H1 (cell line): ENCODE data around the gene KLHL30. TPM values are rescaled to one million over a fixed set of nuclear protein-coding genes. Genes with fewer than 3 reads are reported as not detected.

Source experiments
- CTCF ChIA-PET: fragments of 300-600 bp; sonication (Branson Sonifier 250); formaldehyde crosslinking; loops from one replicate; lab custom pipeline; 2021; ENCODE audit not compliant: partially characterized antibody; lab: Charles Lee
- POLR2A ChIA-PET: fragments of 300-600 bp; sonication (Branson Sonifier 250); formaldehyde crosslinking; loops from one replicate; lab custom pipeline; 2021; ENCODE audit warnings: inconsistent platforms; ENCODE audit not compliant: partially characterized antibody; lab: Charles Lee
- DNase-seq, 2 experiments: peaks; one replicate each; pipeline versions ENCODE4 v3.0.0 to v3.0.0-alpha.2; 2010 to 2022; ENCODE audit warnings: low spot score in 2 of 2, low read depth in 1 of 2, mixed read lengths in 1 of 2
- FAIRE-seq: peaks from 2 replicates; lab custom pipeline; 2011; peaks lifted over from hg19 to GRCh38; lab: Jason Lieb, UNC
- H2AFZ ChIP-seq: 2 replicates; pipeline ENCODE4 v1.8.1; 2012; ENCODE audit warnings: low read length, inconsistent platforms
- H2AK5ac ChIP-seq: 2 replicates; pipeline ENCODE4 v1.6.1; 2013; ENCODE audit warnings: low read depth, low read length
- H2BK120ac ChIP-seq: replicated peaks from 2 replicates; pipeline ENCODE3; 2013; ENCODE audit warnings: low read depth, low read length, inconsistent platforms
- H2BK12ac ChIP-seq: 2 replicates; pipeline ENCODE4 v1.6.1; 2013; ENCODE audit warnings: low read depth, low read length
- H2BK15ac ChIP-seq: 2 replicates; pipeline ENCODE4 v1.6.1; 2013; ENCODE audit warnings: low read length
- H2BK20ac ChIP-seq: 2 replicates; pipeline ENCODE4 v1.6.1; 2013; ENCODE audit warnings: low read length
- H2BK5ac ChIP-seq: 2 replicates; pipeline ENCODE4 v1.6.1; 2013; ENCODE audit warnings: low read depth, low read length
- H3K14ac ChIP-seq: 2 replicates; pipeline ENCODE4 v1.6.1; 2013; ENCODE audit warnings: inconsistent platforms; ENCODE audit not compliant: insufficient read length
- H3K18ac ChIP-seq: 2 replicates; pipeline ENCODE4 v1.6.1; 2013; ENCODE audit warnings: low read length; ENCODE audit errors: extremely low read depth
- H3K23ac ChIP-seq: 2 replicates; pipeline ENCODE4 v1.6.1; 2013; ENCODE audit warnings: inconsistent platforms; ENCODE audit not compliant: insufficient read length
- H3K23me2 ChIP-seq: 2 replicates; pipeline ENCODE4 v1.6.1; 2013; ENCODE audit warnings: low read depth, low read length
- H3K27ac ChIP-seq: 2 replicates; pipeline ENCODE4 v1.6.1; 2011; ENCODE audit warnings: low read depth, low read length, inconsistent platforms
- H3K27me3 ChIP-seq, 4 experiments: replicated peaks in 1 of 4; 1 replicate in 1 of 4; 2 replicates in 3 of 4; pipeline versions ENCODE4 v1.6.1 to v1.8.1; 2011 to 2013; ENCODE audit warnings: low read length in 3 of 4, mild to moderate bottlenecking in 3 of 4, inconsistent platforms in 2 of 4, mixed read lengths in 2 of 4, moderate library complexity in 1 of 4; ENCODE audit not compliant: control insufficient read depth in 3 of 4, insufficient read depth in 3 of 4; ENCODE audit errors: extremely low read depth in 1 of 4
- H3K36me3 ChIP-seq, 4 experiments: 2 replicates each; pipeline versions ENCODE4 v1.6.1 to v1.8.1; 2011 to 2013; ENCODE audit warnings: mild to moderate bottlenecking in 4 of 4, low read length in 3 of 4, moderate library complexity in 2 of 4, control low read depth in 1 of 4, inconsistent platforms in 1 of 4; ENCODE audit not compliant: insufficient read depth in 4 of 4, control insufficient read depth in 2 of 4
- H3K4ac ChIP-seq: replicated peaks from 2 replicates; pipeline ENCODE3; 2013; ENCODE audit warnings: low read length, low read depth, mixed read lengths, inconsistent platforms; ENCODE audit not compliant: insufficient read length
- H3K4me1 ChIP-seq, 4 experiments: replicated peaks in 1 of 4; 1 replicate in 1 of 4; 2 replicates in 3 of 4; pipeline versions ENCODE4 v1.6.1 to v1.8.1; 2011 to 2013; ENCODE audit warnings: low read length in 3 of 4, inconsistent platforms in 2 of 4, mixed read lengths in 1 of 4; ENCODE audit not compliant: insufficient read depth in 4 of 4, control insufficient read depth in 3 of 4
- H3K4me2 ChIP-seq, 2 experiments: 2 replicates each; pipeline versions ENCODE4 v1.6.1 to v1.8.1; 2011 to 2013; ENCODE audit warnings: low read depth in 2 of 2, low read length in 2 of 2, control low read depth in 1 of 2, inconsistent platforms in 1 of 2, mild to moderate bottlenecking in 1 of 2; ENCODE audit not compliant: insufficient read depth in 1 of 2
- H3K4me3 ChIP-seq, 4 experiments: fragments of 200-600, 300-600 bp in 1 of 4; sonication (generic), shearing (Covaris generic), sonication (Bioruptor Twin) in 1 of 4; 2 replicates each; pipeline versions ENCODE4 v1.5.1 to v1.8.1; 2011 to 2016; ENCODE audit warnings: low read length in 4 of 4, low read depth in 3 of 4, control low read depth in 2 of 4, inconsistent platforms in 2 of 4, mild to moderate bottlenecking in 2 of 4, mixed read lengths in 1 of 4, moderate library complexity in 1 of 4; ENCODE audit not compliant: insufficient read depth in 2 of 4; ENCODE audit errors: extremely low read depth in 1 of 4
- H3K56ac ChIP-seq: replicated peaks from 2 replicates; pipeline ENCODE3; 2013; ENCODE audit warnings: low read depth, mild to moderate bottlenecking, mixed read lengths, low read length, inconsistent platforms; ENCODE audit not compliant: insufficient read length
- H3K79me1 ChIP-seq: 2 replicates; pipeline ENCODE4 v1.6.1; 2013; ENCODE audit warnings: low read depth, low read length, control low read depth
- H3K79me2 ChIP-seq, 2 experiments: 2 replicates each; pipeline versions ENCODE4 v1.6.1 to v1.8.1; 2012 to 2013; ENCODE audit warnings: low read length in 2 of 2, mild to moderate bottlenecking in 2 of 2, inconsistent platforms in 1 of 2; ENCODE audit not compliant: insufficient read depth in 2 of 2, control insufficient read depth in 1 of 2
- H3K9ac ChIP-seq, 4 experiments: replicated peaks in 1 of 4; 1 replicate in 1 of 4; 2 replicates in 3 of 4; pipeline versions ENCODE4 v1.6.1 to v1.8.1; 2011 to 2013; ENCODE audit warnings: low read depth in 3 of 4, low read length in 3 of 4, control low read depth in 2 of 4, mild to moderate bottlenecking in 2 of 4, moderate library complexity in 2 of 4, inconsistent platforms in 1 of 4; ENCODE audit errors: extremely low read depth in 1 of 4
- H3K9me3 ChIP-seq, 2 experiments: 2 replicates each; pipeline versions ENCODE4 v1.6.1 to v1.8.1; 2012 to 2013; ENCODE audit warnings: mild to moderate bottlenecking in 2 of 2, moderate library complexity in 2 of 2, control low read depth in 1 of 2, inconsistent platforms in 1 of 2, low read depth in 1 of 2, low read length in 1 of 2, mixed read lengths in 1 of 2; ENCODE audit not compliant: insufficient read depth in 2 of 2
- H4K20me1 ChIP-seq, 2 experiments: replicated peaks in 1 of 2; 2 replicates each; pipeline versions ENCODE3 to v1.8.1; 2011 to 2013; ENCODE audit warnings: inconsistent platforms in 2 of 2, low read length in 2 of 2, mild to moderate bottlenecking in 1 of 2; ENCODE audit not compliant: insufficient read depth in 2 of 2, control insufficient read depth in 1 of 2
- H4K5ac ChIP-seq: 2 replicates; pipeline ENCODE4 v1.6.1; 2013; ENCODE audit warnings: low read length, low read depth, mixed read lengths, inconsistent platforms; ENCODE audit not compliant: insufficient read length
- H4K8ac ChIP-seq: 2 replicates; pipeline ENCODE4 v1.8.0; 2013; ENCODE audit warnings: mild to moderate bottlenecking, moderate library complexity, low read length, inconsistent platforms; ENCODE audit not compliant: insufficient read depth; ENCODE audit errors: extremely low read depth
- H4K91ac ChIP-seq: replicated peaks from 2 replicates; pipeline ENCODE3; 2013; ENCODE audit warnings: low read length, mixed read lengths, inconsistent platforms; ENCODE audit not compliant: insufficient read length
- EZH2 ChIP-seq: fragments of 200-600 bp; sonication (generic); IDR thresholded peaks from 2 replicates; pipeline ENCODE4 v1.7.1; 2012; ENCODE audit warnings: low read depth, mild to moderate bottlenecking, moderate library complexity, low read length, inconsistent platforms; ENCODE audit not compliant: severe bottlenecking
- PHF8 ChIP-seq: fragments of 200-600 bp; sonication (generic); conservative IDR thresholded peaks from 2 replicates; pipeline ENCODE4 v1.7.1; 2012; ENCODE audit warnings: low read depth, mild to moderate bottlenecking, inconsistent platforms, low read length, moderate library complexity
- POU5F1 ChIP-seq: IDR thresholded peaks from 2 replicates; pipeline ENCODE4 v1.6.1; 2011; ENCODE audit warnings: low read depth, mild to moderate bottlenecking, low read length, moderate library complexity
- SIRT6 ChIP-seq: IDR thresholded peaks from one replicate; pipeline ENCODE4 v1.7.1; 2012; ENCODE audit warnings: low read length, inconsistent platforms
- SP2 ChIP-seq: IDR thresholded peaks from 2 replicates; pipeline ENCODE4 v1.6.1; 2012; ENCODE audit warnings: mild to moderate bottlenecking, low read length, inconsistent platforms
- TAF1 ChIP-seq: IDR thresholded peaks from 2 replicates; pipeline ENCODE4 v1.6.1; 2011; ENCODE audit warnings: mild to moderate bottlenecking, low read depth, low read length
- TAF7 ChIP-seq: optimal IDR thresholded peaks from 2 replicates; pipeline ENCODE3; 2011; ENCODE audit warnings: low read depth, mild to moderate bottlenecking, inconsistent platforms, low read length, moderate library complexity, borderline replicate concordance
- TBP ChIP-seq: IDR thresholded peaks from 2 replicates; pipeline ENCODE4 v1.6.1; 2011; ENCODE audit warnings: low read depth, low read length, improper control_type of control experiment
- YY1 ChIP-seq: IDR thresholded peaks from 2 replicates; pipeline ENCODE4 v1.6.1; 2011; ENCODE audit warnings: low read depth, mild to moderate bottlenecking, low read length
- WGBS, 2 experiments: shearing (Covaris generic) in 1 of 2; methylation state at CpG; one replicate each; pipeline versions ENCODE4 v1.1.6 to v1.1.7; 2013 to 2015; ENCODE audit warnings: low lambda C conversion rate in 2 of 2, mixed read lengths in 2 of 2, inconsistent platforms in 1 of 2, low coverage in 1 of 2, missing lambda C conversion rate in 1 of 2; ENCODE audit not compliant: insufficient replicate concordance in 2 of 2, insufficient coverage in 1 of 2, insufficient read length in 1 of 2; ENCODE audit errors: extremely low coverage in 1 of 2, missing lambda C conversion rate in 1 of 2; 5-methylcytosine and 5-hydroxymethylcytosine counted together
- polyA plus RNA-seq, 7 experiments: library from polyadenylated mRNA; depleted of rRNA in 3 of 7; stranded (reverse) in 5 of 7; unstranded in 2 of 7; fragments of >200 nt in 5 of 7; fragments of 200-250 nt in 2 of 7; gene quantifications; 1 replicate in 5 of 7; 2 replicates in 1 of 7; 4 replicates in 1 of 7; pipeline versions ENCODE4 v1.2.1 to v1.2.3, GENCODE V29; 2011 to 2013; ENCODE audit warnings: missing spikeins in 2 of 7, mixed read lengths in 2 of 7
- total RNA-seq: library from RNA; stranded (reverse); fragmentation: NEBNext Ultra II Directional; extraction: Animal tissue kit (Norgen Biotek cat#: 25700); gene quantifications from 2 replicates; pipeline ENCODE4 v1.2.1, GENCODE V29; 2021
- TF ChIP-seq, protein P1 (sequence below): IDR thresholded peaks from 2 replicates; pipeline ENCODE4 v1.6.1; 2012; ENCODE audit warnings: low read length, inconsistent platforms
- TF ChIP-seq, protein P2 (sequence below): IDR thresholded peaks from 2 replicates; pipeline ENCODE4 v1.6.1; 2011; ENCODE audit warnings: low read length, improper control_type of control experiment

KLHL30 gene
- total and polyA plus RNA-seq, 2 of the 8 experiments (the other 6 are each of a cell fraction or from before 2014, with no cell fraction given): not detected

DNA sequence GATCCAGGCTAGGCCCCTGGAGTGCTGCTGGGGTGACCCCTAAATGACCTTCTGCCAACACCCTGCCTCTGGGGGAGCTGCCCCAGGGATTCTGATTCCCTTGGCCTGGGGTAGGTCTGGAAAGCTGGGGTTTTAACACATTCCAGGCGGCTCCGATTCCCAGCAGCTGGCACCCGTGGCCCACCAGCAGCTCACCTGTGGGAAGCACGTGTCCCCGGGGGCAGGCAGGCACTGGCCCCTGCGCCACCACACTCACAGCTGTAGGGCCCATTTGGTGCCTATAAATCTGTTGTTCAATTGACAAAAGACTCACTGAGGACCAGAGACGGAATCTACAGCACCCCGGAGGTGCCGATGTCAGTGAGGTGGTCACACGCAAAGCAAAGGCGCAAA is 4.1 kb upstream of the KLHL30 start:
- Histone ChIP-seq H2BK20ac (no peak overlapping the region), H3K56ac (no peak overlapping the region), H2BK15ac (no peak overlapping the region), H3K9ac (no peak overlapping the region), H2BK5ac (no peak overlapping the region), H3K79me1 (no peaks in the 10 kb centered on the region), H4K91ac (no peak overlapping the region), H3K4me2 (no peak overlapping the region), H4K5ac (no peak overlapping the region), H2AK5ac (no peak overlapping the region), H3K23ac (no peak overlapping the region), H3K27ac (no peak overlapping the region), H3K14ac (no peak overlapping the region), H2AFZ (no peak overlapping the region), H3K23me2 (no peaks in the 10 kb centered on the region), H4K20me1 (peaks cover 0 to 1% of the 10 kb centered on the region in 2 experiments), H3K27me3 (no peaks in the 10 kb centered on the region), H3K4me1 (no peaks in the 10 kb centered on the region), H3K4me3 (no peak overlapping the region), H3K18ac (no peak overlapping the region), H4K8ac (no peak overlapping the region), H3K4ac (no peak overlapping the region), H2BK120ac (no peak overlapping the region), H3K9me3 (no peaks in the 10 kb centered on the region), H2BK12ac (no peak overlapping the region), H3K36me3 (no peaks in the 10 kb centered on the region), H3K79me2 (no peaks in the 10 kb centered on the region)
- ChIA-PET POLR2A (interaction anchor here (1.0 to 1.2 kb wide), 2 partner anchors 9 to 34 kb away, joined by 3 to 4 read pairs; partner anchors contain the start of gene ESPNL), CTCF (interaction anchor here (0.6 to 3.1 kb wide), 14 partner anchors 9 to 147 kb away, joined by 3 to 24 read pairs (median 3); no protein-coding TSS in a partner anchor)
- WGBS, 2 experiments: 92% methylated on average over 11 of the region's 11 CpGs; no CpG with 5 or more reads in 1 of the 2 experiments
- DNase-seq (no peak), FAIRE-seq (no peak)
- no peak for TF ChIP-seq SIRT6
- no peak for TF ChIP-seq PHF8
- no peak for TF ChIP-seq TBP
- TF ChIP-seq, protein P1, sequence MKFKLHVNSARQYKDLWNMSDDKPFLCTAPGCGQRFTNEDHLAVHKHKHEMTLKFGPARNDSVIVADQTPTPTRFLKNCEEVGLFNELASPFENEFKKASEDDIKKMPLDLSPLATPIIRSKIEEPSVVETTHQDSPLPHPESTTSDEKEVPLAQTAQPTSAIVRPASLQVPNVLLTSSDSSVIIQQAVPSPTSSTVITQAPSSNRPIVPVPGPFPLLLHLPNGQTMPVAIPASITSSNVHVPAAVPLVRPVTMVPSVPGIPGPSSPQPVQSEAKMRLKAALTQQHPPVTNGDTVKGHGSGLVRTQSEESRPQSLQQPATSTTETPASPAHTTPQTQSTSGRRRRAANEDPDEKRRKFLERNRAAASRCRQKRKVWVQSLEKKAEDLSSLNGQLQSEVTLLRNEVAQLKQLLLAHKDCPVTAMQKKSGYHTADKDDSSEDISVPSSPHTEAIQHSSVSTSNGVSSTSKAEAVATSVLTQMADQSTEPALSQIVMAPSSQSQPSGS: no peak
- no peak for TF ChIP-seq EZH2
- no peak for TF ChIP-seq YY1
- no peak for TF ChIP-seq TAF7
- TF ChIP-seq SP2: no peak
- no peak for TF ChIP-seq TAF1
- TF ChIP-seq, protein P2, sequence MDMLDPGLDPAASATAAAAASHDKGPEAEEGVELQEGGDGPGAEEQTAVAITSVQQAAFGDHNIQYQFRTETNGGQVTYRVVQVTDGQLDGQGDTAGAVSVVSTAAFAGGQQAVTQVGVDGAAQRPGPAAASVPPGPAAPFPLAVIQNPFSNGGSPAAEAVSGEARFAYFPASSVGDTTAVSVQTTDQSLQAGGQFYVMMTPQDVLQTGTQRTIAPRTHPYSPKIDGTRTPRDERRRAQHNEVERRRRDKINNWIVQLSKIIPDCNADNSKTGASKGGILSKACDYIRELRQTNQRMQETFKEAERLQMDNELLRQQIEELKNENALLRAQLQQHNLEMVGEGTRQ: no peak
- TF ChIP-seq POU5F1: no peak
